Mucosa of descending colon (tissue), 3 donors: Measurements from ENCODE around the gene RNF141. TPM values are rescaled to one million over a fixed set of nuclear protein-coding genes. Genes with fewer than 3 reads are reported as not detected.
A peak's percentile ranks its signal among the peaks of the same experiment; 100 is the strongest.

ENCODE experiments used
- ATAC-seq: fragments of 200-7000 bp; cut with Tn5 transposase; one replicate; pipeline ENCODE4 v1.9.1; 2020; ENCODE audit warnings: mild to moderate bottlenecking, moderate library complexity
- DNase-seq, 3 donors: peaks; one replicate each; pipeline ENCODE4 v3.0.0-alpha.2; 2020
- H3K36me3 ChIP-seq: fragments of 200-600 bp; one replicate; pipeline ENCODE4 v1.8.0; 2021; ENCODE audit warnings: low read depth, mild to moderate bottlenecking
- H3K4me1 ChIP-seq: fragments of 200-600 bp; one replicate; pipeline ENCODE4 v1.8.0; 2021; ENCODE audit warnings: low read depth, mild to moderate bottlenecking
- H3K4me3 ChIP-seq: fragments of 200-600 bp; one replicate; pipeline ENCODE4 v1.8.0; 2021; ENCODE audit warnings: mild to moderate bottlenecking
- H3K9me3 ChIP-seq: fragments of 200-600 bp; one replicate; pipeline ENCODE4 v1.8.0; 2021; ENCODE audit warnings: mild to moderate bottlenecking
- CTCF ChIP-seq: fragments of 200-600 bp; IDR thresholded peaks from one replicate; pipeline ENCODE4 v1.8.0; 2022; ENCODE audit warnings: antibody characterized with exemption, mild to moderate bottlenecking
- intact Hi-C, 2 donors: fragments of 100-400 bp; cut with DNase I in 1 of 2; cut with micrococcal nuclease in 1 of 2; formaldehyde crosslinking; loops; one replicate each; pipeline versions ENCODE4 v1.11.0 to v1.11.1; 2022; cut with DNase I, micrococcal nuclease
- total RNA-seq, 3 donors: library from RNA; stranded (reverse); fragmentation: NEBNext Ultra II Directional in 2 of 3; extraction: Animal tissue kit (Norgen Biotek cat#: 25700) in 2 of 3; gene quantifications; one replicate each; pipeline versions ENCODE4 v1.2.1 to v1.2.4, GENCODE V29; 2021 to 2023
- donor health status: DM: no; HTN: no; CAD: no; lungs with moderate emphysema.
- donor health status: DM: no; HTN: no; CAD: no.
- donor health status: DM: no; HTN: yes; CAD: no.

The RNF141 gene
- total RNA-seq, 3 donors from 2014 or later = 32.8 to 35.5 (median 34.7) TPM

- intact Hi-C loops = no loop called here
- Histone ChIP-seq H3K36me3 (no peaks in the 10 kb centered on the region), H3K4me3 (no peak overlapping the region), H3K4me1 (peaks cover 3% of the 10 kb centered on the region), H3K9me3 (no peaks in the 10 kb centered on the region)
- ATAC-seq (no peak), DNase-seq (no peak)
- no peak for TF ChIP-seq CTCF
These were observed 61.0 kb downstream of the RNF141 start for GRCh38 chr11:10480026-10480425.

- ATAC-seq (no peak), DNase-seq (no peak)
- Histone ChIP-seq H3K36me3 (no peaks in the 10 kb centered on the region), H3K4me3 (no peak overlapping the region), H3K9me3 (no peaks in the 10 kb centered on the region), H3K4me1 (peaks cover 3% of the 10 kb centered on the region)
- TF ChIP-seq CTCF = no peak
- intact Hi-C loops = no loop called here
These were observed 62.1 kb downstream of the RNF141 start for GRCh38 chr11:10478574-10479550.

GRCh38 chr11:10478066-10478465, 62.9 kb downstream of the RNF141 start:
- Histone ChIP-seq H3K4me1 (peaks cover 3% of the 10 kb centered on the region), H3K4me3 (no peak overlapping the region), H3K9me3 (no peaks in the 10 kb centered on the region), H3K36me3 (no peaks in the 10 kb centered on the region)
- DNase-seq = no peak
- intact Hi-C loops = no loop called here
- no peak for TF ChIP-seq CTCF
- no peak for ATAC-seq

DNA sequence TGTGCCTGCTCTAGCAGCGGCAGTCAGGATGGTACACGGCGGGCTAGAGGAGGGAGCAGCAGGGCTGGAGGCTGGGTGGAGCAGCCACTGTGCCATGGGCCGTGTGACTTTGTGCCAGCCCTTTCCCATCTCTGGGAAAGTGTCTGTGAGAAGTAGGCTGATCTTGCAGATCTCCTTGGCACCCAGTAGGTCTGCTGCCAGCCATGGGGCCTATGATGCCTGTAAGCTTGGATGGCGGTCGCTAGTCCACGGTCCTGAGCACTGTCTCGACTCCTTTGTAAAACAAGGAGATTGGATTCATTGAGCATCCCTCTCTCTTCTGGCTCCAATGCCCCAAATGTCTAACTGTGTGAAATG, 63.3 kb downstream of the RNF141 start:
- DNase-seq (no peak), ATAC-seq (no peak)
- intact Hi-C loops = no loop called here
- Histone ChIP-seq H3K36me3 (no peaks in the 10 kb centered on the region), H3K9me3 (no peaks in the 10 kb centered on the region), H3K4me3 (no peak overlapping the region), H3K4me1 (peaks cover 3% of the 10 kb centered on the region)
- no peak for TF ChIP-seq CTCF

GRCh38 chr11:10476927-10477689, 63.9 kb downstream of the RNF141 start:
- intact Hi-C loops = no loop called here
- H3K36me3 ChIP-seq = no peaks in the 10 kb centered on the region
- peaks cover 3% of the 10 kb centered on the region for H3K4me1 ChIP-seq
- DNase-seq = no peak
- TF ChIP-seq CTCF = no peak
- ATAC-seq = peak; percentile 47
- no peak overlapping the region for H3K4me3 ChIP-seq
- no peaks in the 10 kb centered on the region for H3K9me3 ChIP-seq
